HG02623 (cell line): ENCODE measurements around the gene ATXN1.
"Not testable (repeated sequence)": the region's sequence is repeated elsewhere in the genome, so short reads cannot be mapped to it uniquely, and the experiment has no call there.

Experiments used
- ATAC-seq: cut with Tn5 transposase; IDR thresholded peaks from one replicate; pipeline ENCODE4 v1.9.1; 2021; ENCODE audit warnings: moderate library complexity; ENCODE audit not compliant: unreplicated experiment

ATXN1 gene

DNA sequence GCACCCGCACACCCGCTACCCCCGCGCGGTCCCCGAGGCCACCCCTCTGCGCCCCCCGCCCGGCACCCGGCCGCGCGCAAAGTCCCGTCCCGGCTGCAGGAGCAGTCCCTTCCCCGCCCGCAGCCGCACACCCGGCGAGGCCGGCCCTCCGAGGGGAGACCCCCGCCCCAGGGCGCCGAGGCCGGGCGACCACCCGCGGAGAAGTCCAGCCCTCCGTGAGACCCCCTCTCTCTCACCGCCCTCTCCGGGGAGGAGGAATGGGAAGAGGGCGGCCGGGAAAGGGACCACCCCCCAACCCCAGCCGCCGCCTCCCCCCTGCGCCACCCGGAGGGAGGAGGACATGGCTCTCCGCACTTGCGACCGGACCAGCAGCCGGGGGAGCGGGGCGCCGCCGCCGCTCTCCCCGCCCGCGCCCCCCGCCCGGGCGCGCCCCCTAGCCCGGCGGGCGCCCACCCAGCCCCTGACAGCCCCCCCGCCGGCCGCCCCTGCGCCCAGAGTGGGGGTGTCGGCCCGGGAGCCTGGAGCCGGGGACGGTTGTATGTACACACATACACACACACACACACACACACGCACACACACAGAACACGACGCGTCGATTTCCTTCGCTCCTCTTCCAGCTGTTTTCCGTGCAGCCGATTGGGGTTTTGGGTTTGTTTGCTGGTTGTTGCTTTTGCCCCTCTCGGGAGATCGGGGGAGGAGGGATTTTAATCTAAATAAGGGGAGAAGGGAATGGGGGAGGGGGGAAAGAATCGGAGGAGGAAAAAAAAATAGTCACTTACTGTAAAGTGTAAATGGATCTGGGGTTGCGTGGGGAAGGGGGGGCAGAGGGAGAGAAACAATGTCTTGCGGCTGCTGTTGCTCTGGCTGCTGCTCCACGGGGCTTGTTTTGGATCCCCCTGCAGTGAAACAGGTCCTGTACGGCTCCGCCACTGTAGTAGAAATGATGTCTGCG is at the start of gene ATXN1:
ATXN1 (minus strand) TSS at position 945 of the 955 bp plus-strand sequence.
- no peak for ATAC-seq

DNA sequence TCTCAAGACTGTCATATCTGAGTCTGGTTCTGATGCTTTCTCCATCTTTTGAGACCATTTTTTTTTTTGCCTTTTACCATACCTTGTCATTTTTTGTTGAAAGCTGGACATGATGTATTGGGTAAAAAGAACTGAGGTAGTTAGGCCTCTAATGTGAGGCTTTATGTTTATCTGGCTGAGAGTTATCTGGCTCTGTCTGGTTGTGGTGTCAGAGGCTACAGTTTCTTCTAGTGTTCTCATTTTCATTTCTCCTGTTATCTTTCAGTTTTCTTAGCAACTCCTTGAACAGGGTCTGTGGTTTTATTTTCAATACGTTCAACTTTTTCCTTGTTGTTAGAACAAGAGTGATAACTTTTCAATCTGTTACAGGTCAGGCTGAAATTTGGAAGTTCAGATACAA is 49.2 kb upstream of the ATXN1 start:
- ATAC-seq = no peak

DNA sequence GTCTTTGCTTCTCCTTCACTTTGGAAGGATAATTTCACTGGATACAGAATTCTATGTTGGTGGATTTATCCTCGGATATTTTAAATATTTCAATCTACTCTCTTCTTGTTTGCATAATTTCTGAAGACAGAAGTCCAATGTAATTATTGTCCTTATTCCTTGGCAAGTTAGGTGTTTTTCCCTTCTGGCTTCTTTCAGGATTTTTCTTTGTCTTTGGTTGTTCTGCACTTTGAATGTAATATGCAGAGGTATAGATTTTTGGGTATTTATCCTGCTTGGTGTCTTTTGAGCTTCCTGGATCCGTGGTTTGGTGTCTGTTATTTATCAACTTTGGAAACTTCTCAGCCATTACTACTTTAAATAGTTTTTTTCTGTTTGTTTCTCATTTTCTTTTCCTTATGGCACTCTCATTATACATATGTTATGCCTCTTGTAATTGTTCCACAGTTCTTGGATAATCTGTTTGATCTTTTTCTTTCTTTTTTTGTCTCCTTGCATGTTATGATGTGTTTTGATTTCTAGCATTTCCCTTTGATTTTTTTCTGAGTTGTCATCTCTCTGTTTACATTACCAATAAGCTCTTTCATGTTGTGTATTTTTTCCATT is 48.6 kb upstream of the ATXN1 start:
- no peak for ATAC-seq

DNA sequence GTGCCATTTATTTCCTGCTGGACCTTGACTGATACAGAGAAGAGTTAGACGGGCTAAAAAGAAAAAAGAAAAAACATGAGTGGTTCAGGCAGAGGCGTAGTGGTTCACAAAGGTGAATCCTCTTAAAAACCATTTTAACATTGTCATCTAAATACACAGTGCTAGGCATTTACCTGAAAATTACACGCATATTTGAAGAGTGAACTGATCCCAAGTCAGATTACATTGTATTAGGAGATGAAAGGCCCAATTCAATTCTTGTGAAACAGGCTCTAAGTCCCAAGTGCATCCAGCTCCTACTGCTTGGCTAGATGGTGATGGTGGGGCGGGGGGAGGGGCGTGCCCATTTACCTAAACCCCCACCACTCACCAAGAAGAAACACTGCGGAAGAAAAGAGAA is 46.7 kb upstream of the ATXN1 start:
- no peak for ATAC-seq

DNA sequence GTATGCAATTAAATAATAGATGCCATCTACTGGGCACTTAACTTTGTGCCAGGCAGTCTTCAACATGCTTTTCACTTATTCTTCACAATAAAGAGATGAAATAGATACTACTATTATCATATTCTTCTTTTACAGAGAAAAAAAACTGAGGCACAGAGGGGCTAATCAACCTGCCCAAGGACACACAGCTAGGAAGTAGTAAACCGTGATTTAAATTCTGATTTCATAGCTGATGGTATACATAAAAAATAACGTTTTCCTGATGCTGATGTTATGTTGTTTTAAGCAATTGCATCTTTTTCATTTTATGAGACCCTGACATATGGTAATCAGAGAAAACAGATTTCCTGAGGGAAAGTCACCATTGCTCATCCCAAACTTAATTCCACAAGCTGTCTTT is 45.1 kb upstream of the ATXN1 start:
- ATAC-seq = no peak

DNA sequence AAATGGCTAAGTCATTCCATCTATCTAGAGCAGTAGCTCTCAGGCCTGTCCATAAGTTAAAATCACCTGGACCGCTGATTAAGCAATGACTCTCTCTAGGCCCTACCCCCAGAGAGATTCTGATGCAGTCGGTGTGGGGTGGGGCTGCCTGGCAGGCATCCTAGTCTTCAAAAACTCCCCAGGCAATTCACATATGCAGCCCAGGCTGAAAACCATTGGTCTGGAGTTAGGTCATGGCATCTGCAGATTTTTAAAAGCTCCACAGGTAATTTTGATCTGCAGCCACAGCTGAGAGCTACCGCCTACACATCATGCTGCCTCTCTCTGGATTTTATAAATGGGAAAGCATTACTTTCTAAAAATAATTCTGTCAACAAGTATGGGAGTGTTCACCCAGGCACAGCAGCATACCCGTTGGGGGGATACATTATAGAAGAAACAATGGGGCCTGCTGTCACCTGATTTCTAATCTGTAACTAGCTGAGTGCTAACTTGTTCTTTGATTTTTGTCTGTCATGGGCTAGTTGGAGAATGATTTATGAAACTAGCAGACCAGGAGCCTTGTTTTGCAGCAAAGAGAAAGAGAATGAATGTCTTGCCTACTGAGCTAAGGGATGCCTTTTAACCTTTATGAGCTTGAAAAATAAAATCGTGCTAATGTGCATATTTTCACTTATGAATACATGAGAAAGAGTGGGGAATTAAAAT is 44.1 kb upstream of the ATXN1 start:
- ATAC-seq = no peak

DNA sequence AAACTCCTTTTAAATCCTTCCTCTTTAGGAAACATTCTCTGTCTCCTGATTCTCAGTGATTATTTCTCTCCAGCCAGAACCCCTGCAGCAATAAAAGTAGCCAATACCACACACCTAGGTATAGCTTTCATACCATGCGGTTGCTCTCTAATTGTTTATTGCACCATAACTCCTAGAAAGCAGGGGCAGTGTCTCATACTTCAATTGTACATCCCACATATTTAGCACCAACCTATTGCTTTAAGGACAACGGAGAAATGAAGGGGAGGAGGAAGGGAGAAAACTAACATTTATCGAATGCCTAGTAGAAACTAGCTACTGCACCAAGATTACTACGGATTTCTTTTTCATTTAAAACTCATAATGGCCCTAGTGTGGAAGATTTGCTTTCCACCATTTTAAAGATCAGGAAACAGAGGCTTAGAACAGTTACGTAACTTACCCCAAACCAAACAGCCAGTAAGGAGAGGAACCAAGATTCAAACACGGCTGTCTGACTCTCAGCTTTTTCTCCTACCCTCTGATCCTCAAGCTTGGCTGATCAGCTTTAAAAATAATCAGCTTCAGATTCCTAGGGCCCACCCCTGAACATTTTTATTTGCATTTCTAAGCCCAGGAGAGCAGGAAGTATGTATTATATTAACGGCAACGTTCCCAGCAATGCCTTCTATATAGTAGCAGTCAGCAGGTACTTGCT is 43.4 kb upstream of the ATXN1 start:
- ATAC-seq = no peak

DNA sequence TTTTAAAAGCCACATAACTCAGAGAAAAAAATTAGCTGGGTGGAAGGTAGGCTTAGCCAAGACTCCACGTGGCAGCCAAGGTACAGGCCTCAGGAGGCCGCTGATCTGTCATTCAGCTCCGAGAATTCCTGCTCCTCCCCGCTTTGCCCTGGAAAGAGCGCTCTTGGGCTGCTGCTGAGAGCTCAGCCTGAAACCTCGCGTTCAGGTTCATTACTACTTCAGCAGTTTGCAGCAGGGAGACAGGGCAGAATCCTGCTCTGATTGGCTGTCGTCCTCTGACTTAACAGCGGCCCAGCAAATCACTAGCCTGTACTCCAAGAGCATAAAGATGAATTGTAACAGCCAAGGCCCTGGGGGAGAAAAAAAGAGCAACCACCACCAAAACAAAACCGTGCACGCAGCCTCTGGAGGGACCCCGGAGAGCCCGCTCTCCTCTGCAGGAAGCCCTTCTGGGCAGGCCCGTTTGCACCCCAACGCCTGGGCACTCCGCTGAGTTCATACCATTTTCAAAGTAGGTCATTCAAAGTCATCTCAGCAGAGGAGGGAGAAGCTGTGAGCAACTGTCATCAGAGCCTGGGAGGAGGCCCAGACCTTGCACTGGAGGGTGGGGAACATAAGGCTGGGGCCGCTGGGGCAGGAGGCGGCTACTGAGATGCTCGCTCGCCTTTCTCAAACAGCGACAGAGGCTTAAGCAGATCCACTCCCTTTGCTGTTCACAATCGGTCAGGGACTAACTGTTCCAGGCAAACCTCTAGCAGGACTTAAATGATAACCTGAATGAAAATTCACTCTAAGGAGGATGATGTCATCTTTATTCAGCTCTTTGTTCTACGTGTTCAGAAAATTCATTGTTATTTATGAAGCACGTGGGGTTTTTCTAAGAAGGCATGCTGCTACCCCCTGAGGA is 42.3 kb upstream of the ATXN1 start:
- ATAC-seq = no peak

DNA sequence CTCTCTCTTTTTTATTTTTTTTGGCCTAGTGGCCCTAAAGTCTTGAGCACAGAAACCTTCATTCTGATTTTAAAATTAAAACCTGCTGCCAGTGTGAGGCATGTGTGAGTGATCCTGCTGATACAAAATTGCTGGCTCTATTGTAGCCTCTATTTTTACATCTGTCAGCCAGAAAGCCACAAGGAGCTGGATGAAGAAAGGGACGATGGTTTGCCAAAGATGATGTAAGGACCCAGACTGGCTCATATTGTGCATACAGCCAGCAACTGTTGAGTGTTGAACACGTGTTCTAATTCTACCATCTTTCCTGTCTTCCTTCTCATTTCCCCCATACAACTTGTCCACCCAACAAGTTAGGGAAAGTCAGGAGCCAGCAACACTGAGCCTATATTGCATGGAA is 40.8 kb upstream of the ATXN1 start:
- ATAC-seq = no peak

DNA sequence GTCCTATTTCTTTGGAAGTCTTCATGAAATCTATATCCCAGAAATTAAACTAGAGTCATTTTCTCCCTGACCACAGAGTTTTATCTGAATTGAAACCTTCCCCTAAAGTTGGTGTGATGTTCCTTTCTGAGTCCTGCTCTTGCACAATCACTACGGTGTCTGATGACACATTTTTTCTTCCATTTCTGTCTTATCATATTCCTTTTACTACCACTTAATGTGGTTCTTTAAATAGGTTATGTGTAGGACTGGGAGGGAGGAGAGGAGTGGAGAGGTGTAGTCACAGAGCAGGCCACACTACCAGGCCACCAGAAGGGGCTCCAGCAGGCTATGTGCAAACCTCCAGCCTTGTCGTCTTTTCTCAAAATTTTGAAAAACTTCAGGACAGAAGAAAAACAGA is 39.7 kb upstream of the ATXN1 start:
- no peak for ATAC-seq

DNA sequence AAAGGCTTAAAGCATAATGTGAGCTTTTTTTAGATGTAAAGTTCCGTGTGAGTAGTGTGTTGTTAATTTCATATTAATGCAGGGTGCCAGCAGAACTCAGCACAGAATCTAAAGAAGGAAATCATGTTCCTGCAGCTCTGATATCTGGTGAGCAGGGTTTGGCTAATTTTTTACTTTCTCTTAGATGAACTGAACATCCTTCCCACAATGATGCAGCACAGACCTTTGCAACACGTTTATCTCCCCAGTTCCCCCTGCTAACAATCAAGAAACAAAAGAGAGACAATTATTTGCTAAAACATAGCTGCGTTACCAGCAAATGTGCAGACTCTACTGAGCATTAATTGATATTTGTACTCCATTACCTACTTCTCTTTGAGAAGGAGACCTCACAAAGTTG is 39.1 kb upstream of the ATXN1 start:
- no peak for ATAC-seq

DNA sequence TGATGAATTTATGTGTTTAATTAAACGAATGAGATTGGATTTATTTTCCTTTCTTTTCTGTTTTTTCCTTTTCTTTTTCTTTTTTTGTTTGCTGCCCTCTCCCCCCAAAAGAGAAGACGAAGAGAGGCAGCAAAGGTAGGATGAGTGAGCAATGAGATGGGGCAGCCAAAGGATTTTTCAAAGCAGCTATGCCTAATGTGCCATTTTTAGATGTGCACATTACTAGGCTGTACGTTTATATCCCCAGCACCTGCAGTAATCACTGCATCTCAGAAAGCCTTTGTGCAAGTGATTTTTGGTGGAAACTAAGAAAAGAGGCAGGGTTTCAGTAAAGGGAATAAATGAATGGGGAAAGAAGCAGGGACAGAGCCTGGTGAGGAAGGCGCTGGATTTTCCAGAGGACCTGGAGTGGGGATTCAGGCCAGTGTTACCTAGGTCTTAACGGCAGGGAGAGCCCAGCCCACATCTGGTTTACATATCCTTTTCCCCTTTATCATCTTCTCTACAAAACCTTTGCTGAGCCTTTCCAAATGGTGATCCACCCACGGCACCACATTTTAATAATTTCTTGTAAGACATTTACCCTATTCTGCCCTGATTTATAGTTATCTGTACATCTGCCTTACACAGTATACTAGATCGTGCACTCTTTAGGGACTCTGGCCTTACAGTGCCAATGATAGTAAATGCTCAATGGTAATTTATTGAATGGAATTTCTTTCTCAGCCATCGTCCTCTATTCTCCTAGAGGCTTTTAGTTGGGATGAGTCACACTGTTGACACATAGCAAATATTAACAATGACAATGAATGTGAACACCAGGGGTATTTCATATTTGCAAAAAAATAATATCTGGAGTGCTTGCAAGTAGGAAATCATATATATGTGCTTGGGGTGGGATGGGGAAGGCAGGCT is 38.3 kb upstream of the ATXN1 start:
- no peak for ATAC-seq

DNA sequence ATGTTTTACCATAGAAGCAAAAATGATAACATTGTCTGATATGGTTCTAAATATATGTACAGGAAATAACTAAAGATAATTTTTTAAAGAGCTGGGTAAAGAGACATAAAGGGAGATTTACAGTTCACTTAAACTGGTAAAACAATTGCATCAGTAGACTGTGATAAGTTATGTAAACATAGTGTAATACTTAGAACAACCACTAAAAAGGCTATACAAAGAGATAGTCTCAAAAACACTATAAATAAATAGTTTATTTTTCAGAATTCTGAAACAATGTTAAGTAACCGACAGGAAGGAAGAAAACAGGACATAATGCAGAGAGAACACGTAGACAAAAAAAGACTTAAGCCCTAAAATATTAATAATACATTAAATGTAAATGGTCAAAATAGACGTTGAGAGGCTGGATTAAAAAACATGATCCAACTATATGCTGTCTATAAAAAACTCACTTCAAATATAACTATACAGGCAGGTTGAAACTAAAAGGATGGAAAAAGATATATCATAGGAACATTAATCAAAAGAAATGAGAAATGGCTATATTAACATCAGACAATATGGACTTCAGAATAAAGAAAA is 32.7 kb upstream of the ATXN1 start:
- ATAC-seq = no peak

DNA sequence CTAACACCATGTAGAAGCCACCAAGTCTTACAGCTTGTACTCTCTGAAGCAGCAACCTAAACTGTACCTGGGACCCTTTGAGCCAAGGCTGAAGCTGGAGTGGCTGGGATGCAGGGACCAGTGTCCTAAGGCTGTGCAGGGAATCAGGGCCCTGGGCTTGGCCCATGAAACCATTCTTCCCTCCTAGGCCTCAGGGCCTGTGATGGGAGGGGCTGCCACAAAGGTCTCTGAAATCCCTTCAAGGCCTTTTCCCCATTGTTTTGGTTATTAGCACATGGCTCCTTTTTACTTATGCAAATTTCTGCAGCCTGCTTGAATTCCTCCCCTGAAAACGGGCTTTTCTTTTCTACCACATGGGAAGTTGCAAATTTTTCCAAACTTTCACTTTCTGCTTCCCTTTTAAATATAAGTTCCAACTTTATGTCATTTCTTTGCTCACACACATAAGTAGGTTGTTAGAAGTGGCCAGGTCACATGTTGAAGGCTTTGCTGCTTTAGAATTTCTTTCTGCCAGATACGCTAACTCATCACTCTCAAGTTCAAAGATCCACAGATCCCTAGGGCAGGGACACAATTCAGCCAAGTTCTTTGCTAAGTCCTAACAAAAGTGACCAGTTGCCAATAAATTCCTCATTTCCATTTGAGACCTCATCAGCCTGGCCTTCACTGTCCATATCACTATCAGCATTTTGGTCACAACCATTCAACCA is 28.2 kb upstream of the ATXN1 start:
- ATAC-seq = no peak

DNA sequence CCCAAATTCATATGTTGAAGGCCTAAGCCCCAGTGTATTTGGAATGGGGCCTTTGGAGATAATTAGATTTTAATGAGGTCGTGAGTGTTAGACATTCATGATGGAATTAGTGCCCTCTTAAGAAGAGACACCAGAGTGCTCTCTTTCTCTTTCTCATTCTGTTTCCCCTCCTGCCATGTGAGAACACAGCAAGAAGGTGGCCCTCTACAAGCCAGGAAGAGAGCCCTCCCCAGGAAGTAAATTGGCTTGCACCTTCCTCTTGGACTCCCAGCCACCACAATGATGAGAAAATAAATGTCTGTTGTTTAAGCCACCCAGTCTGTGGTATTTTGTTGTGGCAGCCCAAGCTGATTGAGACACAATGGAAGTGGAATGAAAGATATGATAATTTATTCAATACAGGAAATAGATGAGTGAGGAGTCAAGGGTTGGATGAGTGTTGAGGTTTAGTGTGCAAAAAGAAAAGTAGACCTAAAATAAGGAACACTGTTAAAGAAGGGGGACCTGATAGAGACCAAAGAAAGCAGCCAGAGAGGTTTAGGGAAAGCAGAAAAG is 25.9 kb upstream of the ATXN1 start:
- no peak for ATAC-seq

DNA sequence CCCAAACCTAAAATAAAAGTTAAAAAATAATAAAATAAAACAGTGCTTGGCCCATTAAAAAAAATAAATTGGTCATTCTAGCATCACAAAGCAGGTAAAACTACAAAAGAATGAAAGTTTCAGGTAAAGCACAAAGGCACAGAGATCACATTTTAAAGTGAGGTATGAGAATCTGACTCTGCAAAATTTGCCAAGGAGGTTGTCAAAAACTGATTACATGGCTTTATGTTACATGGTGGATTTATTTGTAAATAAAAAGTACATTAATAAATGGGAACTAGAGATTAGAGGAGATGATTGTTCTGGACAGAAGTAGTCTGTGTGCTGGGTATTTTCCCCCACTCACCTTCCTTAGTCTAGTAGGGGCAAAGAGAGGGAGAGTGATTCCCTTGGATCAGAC is 24.2 kb upstream of the ATXN1 start:
- no peak for ATAC-seq

DNA sequence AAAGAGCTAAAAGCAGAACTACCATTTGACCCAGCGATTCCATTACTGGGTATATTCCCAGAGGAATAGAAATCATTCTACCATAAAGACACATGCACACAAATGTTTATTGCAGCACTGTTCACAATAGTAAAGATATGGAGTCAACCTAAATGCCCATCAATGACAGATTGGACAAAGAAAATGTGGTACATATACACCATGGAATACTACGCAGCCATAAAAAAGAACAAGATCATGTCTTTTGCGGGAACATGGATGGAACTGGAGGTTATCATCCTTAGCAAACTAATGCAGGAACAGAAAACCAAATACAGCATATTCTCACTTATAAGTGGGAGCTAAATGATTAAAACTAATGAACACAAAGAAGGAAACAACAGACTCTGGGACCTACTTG is 23.7 kb upstream of the ATXN1 start:
- not testable (repeated sequence) for ATAC-seq
